Effector memory CD4-positive, alpha-beta T cell (primary cell): ENCODE results near the gene PARP14.

ENCODE experiments used
- DNase-seq, 3 donors: peaks; one replicate each; pipeline ENCODE4 v3.0.0-alpha.2; 2020
- H3K27ac ChIP-seq: 2 replicates; pipeline ENCODE4 v1.7.0; 2013; ENCODE audit warnings: mild to moderate bottlenecking, low read length, moderate library complexity; ENCODE audit not compliant: insufficient read depth, poor library complexity, severe bottlenecking
- H3K27me3 ChIP-seq: replicated peaks from 2 replicates; pipeline ENCODE4 v1.7.0; 2013; ENCODE audit warnings: mild to moderate bottlenecking, low read length; ENCODE audit not compliant: insufficient read depth, control insufficient read depth, poor library complexity, severe bottlenecking
- H3K36me3 ChIP-seq: 2 replicates; pipeline ENCODE4 v1.7.0; 2013; ENCODE audit warnings: mild to moderate bottlenecking, low read length, moderate library complexity; ENCODE audit not compliant: control insufficient read depth, insufficient read depth
- H3K4me1 ChIP-seq: 2 replicates; pipeline ENCODE4 v1.7.0; 2013; ENCODE audit warnings: low read length, mild to moderate bottlenecking; ENCODE audit not compliant: control insufficient read depth, insufficient read depth, poor library complexity, severe bottlenecking
- H3K4me3 ChIP-seq: 2 replicates; pipeline ENCODE4 v1.7.0; 2013; ENCODE audit warnings: low read length, low read depth, mild to moderate bottlenecking; ENCODE audit not compliant: insufficient read depth, poor library complexity, severe bottlenecking
- H3K9me3 ChIP-seq: 2 replicates; pipeline ENCODE4 v1.7.0; 2013; ENCODE audit warnings: mild to moderate bottlenecking, low read length, moderate library complexity; ENCODE audit not compliant: control insufficient read depth

PARP14 gene

DNA sequence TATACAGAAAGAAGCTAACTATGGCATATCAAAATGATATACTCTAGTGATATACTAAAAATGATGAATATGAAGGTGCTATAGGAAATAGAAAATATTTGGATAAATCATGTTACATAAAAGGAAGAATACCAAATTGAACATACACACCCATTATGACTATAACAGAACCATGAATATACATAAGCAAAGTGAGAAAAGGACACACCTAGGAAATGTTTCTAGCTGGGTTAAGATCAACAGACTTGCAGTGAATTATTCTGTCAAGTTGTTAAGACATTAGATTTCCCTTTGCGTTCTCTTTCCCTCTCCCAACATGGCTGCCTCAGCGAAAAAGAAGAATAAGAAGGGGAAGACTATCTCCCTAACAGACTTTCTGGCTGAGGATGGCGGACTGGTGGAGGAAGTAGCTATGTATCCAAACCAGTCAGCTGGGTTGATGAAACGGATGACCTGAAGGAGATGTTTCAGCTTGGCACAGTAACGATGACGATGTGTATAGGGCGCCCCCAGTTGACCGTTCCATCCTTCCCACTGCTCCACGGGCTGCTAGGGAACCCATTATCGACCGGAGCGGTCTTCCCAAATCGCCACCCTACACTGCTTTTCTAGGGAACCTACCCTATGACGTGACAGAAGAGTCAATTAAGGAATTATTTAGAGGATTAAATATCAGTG lies 20.2 kb upstream of the PARP14 start:
- H3K4me3 ChIP-seq = no peak overlapping the region
- no peak overlapping the region for H3K27ac ChIP-seq
- H3K36me3 ChIP-seq = no peaks in the 10 kb centered on the region
- no peak for DNase-seq
- no peaks in the 10 kb centered on the region for H3K9me3 ChIP-seq
- H3K4me1 ChIP-seq = no peaks in the 10 kb centered on the region
- no peaks in the 10 kb centered on the region for H3K27me3 ChIP-seq

DNA sequence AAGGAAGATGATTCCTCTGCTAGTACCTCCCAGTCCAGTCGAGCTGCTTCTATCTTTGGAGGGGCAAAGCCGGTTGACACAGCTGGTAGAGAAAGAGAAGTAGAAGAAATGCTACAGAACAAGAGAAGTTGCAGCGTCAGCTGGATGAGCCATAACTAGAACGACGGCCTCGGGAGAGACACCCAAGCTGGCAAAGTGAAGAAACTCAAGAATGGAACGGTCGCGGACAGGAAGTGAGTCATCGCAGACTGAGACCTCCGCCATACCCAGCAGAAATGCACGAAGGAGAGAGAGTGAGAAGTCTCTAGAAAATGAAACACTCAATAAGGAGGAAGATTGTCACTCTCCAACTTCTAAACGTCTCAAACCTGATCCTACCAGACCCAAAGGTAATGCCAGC lies 19.0 kb upstream of the PARP14 start:
- H3K36me3 ChIP-seq = no peaks in the 10 kb centered on the region
- no peak for DNase-seq
- H3K9me3 ChIP-seq = no peaks in the 10 kb centered on the region
- no peaks in the 10 kb centered on the region for H3K4me1 ChIP-seq
- H3K27ac ChIP-seq = no peak overlapping the region
- no peak overlapping the region for H3K4me3 ChIP-seq
- no peaks in the 10 kb centered on the region for H3K27me3 ChIP-seq

DNA sequence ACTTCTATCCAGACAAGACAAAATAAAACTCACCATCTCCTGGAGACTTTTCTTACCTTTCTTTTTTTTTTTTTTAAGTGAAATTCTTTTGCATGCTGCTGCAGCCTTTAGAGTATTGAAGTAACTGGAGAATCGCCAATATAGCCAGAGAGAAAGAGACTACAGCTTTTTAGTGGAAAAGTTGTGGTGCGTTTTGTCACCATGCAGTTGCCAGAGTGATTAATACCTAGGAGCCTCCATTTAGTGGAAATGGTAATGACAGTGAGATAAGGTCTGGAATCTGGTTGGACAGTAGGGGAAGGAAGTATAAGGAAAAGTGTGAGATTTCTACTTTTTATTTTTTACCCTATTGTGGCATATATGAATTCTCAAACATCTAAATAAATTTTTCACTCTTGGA lies 18.1 kb upstream of the PARP14 start:
- Histone ChIP-seq H3K36me3 (no peaks in the 10 kb centered on the region), H3K4me1 (no peaks in the 10 kb centered on the region)
- DNase-seq = no peak

DNA sequence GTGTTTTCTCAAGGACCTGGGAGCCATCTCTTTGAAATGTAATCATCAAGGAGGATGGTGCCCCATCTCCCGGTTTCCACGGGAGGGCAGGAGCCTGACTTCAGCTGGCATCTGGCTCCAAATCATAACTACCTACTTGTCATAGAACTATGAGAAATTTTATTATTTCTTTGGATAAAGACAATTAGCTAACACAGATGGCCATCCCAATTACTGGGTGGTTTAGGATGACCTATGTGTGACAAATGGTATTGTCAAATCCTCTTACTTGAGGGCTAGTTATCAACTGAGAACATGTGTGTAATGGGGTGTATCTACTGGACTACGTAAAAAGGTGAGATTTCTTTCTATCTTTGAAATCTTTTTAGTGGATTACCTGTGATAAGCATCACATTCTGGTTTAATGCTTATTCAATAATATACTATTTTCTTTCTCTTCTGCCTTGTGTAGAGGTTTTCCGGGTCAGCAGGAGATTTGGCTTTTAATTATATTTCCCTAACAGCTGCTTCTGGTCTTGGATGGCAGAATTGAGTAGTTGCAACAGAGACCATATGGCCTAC lies 15.3 kb upstream of the PARP14 start:
- H3K4me1 ChIP-seq = no peaks in the 10 kb centered on the region
- H3K9me3 ChIP-seq = no peaks in the 10 kb centered on the region
- no peak for DNase-seq
- no peak overlapping the region for H3K4me3 ChIP-seq
- H3K36me3 ChIP-seq = no peaks in the 10 kb centered on the region
- H3K27me3 ChIP-seq = no peaks in the 10 kb centered on the region
- H3K27ac ChIP-seq = no peak overlapping the region

More for the DNA sequence above, 18.1 kb upstream of the PARP14 start:
- H3K27me3 ChIP-seq = no peaks in the 10 kb centered on the region
- H3K4me3 ChIP-seq = no peak overlapping the region
- H3K27ac ChIP-seq = no peak overlapping the region
- no peaks in the 10 kb centered on the region for H3K9me3 ChIP-seq

DNA sequence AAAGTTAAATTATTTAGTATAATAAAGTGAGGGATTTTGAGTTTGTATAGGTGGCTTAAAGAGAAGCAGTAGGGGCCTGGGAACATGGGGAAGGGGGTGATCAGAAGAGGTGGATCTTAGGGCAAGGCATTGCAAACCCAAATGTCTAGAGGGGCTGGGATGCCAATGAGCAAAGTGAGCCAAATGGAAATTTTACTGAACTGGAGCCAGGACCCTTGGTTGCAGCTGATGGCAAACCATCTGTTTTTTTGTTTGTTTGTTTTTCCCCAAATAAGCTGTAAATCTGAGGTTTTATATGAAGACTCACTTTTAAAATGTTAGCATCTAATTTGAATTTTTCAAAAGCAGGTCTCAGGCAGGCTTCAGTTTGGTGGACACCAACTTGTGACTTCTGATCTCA lies 14.8 kb upstream of the PARP14 start:
- no peaks in the 10 kb centered on the region for H3K4me1 ChIP-seq
- no peak overlapping the region for H3K27ac ChIP-seq
- no peaks in the 10 kb centered on the region for H3K9me3 ChIP-seq
- no peak overlapping the region for H3K4me3 ChIP-seq
- DNase-seq = no peak
- H3K27me3 ChIP-seq = no peaks in the 10 kb centered on the region
- H3K36me3 ChIP-seq = no peaks in the 10 kb centered on the region

DNA sequence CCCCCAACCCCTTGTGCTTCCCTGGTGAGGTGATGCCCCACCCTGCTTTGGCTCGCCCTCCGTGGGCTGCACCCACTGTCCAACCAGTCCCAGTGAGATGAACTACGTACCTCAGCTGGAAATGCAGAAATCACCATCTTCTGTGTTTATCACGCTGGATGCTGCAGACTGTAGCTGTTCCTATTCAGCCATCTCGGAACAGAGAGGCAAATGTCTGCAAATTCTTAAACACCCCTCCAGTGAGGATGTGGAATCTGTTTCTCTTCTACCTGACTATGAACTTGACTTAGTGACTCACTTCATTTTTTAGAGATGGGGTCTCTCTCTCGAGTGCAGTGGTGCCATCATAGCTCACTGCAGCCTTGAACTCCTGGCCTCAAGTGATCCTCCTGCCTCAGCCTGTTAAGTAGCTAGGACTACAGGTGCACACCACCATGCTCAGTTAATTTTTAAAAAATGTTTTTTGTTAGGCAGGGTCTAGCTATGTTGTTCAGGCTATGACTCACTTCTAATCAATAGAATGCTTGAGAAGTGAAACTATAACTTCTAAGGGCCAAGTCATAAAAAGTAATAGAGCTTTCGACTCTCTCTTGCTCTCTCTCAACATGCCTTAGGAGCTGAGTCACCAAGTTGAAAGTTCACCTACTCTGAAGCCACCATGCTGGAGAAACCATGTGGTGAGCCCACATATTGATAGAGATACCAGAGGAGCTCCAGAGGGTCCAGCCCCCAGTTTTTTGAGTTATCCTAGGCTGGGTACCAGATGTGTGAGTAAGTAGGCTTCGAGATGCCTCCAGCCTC lies 11.5 kb upstream of the PARP14 start:
- DNase-seq = no peak
- no peaks in the 10 kb centered on the region for H3K4me1 ChIP-seq
- no peak overlapping the region for H3K4me3 ChIP-seq
- no peaks in the 10 kb centered on the region for H3K9me3 ChIP-seq
- H3K36me3 ChIP-seq = no peaks in the 10 kb centered on the region
- no peaks in the 10 kb centered on the region for H3K27me3 ChIP-seq
- H3K27ac ChIP-seq = no peak overlapping the region

DNA sequence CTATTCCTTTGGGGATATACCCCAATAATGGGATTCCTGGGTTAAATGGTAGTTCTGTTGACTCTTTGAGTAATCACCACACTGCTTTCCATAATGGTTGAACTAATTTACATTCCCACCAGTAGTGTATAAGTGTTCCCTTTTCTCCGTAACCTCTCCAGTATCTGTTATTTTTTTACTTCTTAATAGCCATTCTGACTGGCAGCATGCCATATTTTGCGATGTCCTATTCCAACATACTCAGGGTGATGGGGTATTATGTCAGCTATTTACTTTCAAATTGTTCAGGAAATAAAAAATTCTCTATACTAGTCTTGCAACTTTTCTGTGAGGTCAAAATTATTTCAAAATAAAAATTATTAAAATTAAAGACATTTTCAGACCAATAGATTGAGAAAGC lies 9.1 kb upstream of the PARP14 start:
- H3K4me1 ChIP-seq = no peaks in the 10 kb centered on the region
- H3K27ac ChIP-seq = no peak overlapping the region
- H3K4me3 ChIP-seq = no peak overlapping the region
- no peaks in the 10 kb centered on the region for H3K27me3 ChIP-seq
- H3K9me3 ChIP-seq = no peaks in the 10 kb centered on the region
- no peak for DNase-seq
- no peaks in the 10 kb centered on the region for H3K36me3 ChIP-seq

DNA sequence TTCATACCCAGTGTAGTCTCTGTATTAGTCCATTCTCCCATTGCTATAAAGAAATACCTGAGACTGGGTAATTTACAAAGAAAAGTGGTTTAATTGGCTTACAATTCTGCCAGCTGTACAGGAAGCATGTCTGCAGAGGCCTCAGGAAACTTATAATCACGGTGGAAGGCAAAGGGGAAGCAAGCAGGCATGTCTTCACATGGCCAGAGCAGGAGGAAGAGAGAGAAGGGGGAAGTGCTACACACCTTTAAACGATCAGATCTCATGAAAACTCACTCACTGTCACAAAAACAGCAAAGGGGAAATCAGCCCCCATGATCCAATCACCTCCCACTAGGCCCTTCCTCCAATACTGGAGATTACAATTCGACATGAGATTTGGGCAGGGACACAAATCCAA lies 6.3 kb upstream of the PARP14 start:
- Histone ChIP-seq H3K4me3 (no peak overlapping the region), H3K27me3 (no peaks in the 10 kb centered on the region), H3K36me3 (no peaks in the 10 kb centered on the region), H3K27ac (no peak overlapping the region), H3K9me3 (no peaks in the 10 kb centered on the region), H3K4me1 (no peaks in the 10 kb centered on the region)
- DNase-seq = no peak

DNA sequence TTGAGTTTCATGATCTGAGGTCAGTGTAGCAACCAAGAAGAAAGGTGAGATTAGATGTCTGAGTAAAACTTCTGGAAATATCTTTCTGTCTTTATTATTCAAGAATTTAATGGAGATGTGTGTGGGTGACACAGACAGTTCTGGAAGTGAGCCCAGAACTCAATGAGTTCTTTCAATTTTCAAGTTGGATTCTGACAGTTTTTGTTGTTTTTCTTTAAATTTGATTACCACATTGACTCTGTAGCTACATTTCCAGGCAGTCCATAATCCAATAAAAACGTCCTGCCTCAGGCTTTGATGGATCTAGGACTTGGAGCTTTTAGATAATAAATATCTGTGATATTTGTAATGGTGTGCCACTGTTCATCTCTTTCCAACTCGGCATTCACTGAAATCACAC lies 3.9 kb upstream of the PARP14 start:
- Histone ChIP-seq H3K4me3 (no peak overlapping the region), H3K27ac (no peak overlapping the region), H3K9me3 (no peaks in the 10 kb centered on the region), H3K4me1 (peaks cover 11% of the 10 kb centered on the region), H3K36me3 (no peaks in the 10 kb centered on the region), H3K27me3 (no peaks in the 10 kb centered on the region)
- DNase-seq = no peak

DNA sequence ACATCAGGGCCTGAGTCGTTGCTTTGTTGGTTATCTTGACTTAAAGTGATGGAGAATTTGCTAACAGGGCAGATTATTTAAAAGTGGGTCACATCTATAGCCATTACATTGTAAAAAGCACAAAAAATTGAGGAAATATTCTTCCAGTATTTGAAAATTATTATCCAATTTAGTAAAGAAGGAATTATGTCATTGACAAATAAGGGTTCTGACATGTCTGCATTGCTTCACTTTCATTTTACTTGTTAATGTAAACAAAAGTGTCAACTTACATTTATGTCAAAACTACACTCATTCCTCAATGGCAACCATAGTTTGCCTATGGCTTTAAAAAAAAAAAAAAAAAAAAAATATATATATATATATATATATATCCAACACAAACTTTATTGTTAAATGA lies 3.4 kb upstream of the PARP14 start:
- H3K4me3 ChIP-seq = no peak overlapping the region
- H3K9me3 ChIP-seq = no peaks in the 10 kb centered on the region
- H3K36me3 ChIP-seq = no peaks in the 10 kb centered on the region
- no peak overlapping the region for H3K27ac ChIP-seq
- H3K4me1 ChIP-seq = peaks cover 15% of the 10 kb centered on the region
- H3K27me3 ChIP-seq = no peaks in the 10 kb centered on the region
- no peak for DNase-seq
